ENCODE data around the gene ANKRD13C. TPM values are rescaled to one million over a fixed set of nuclear protein-coding genes. Genes with fewer than 3 reads are reported as not detected.

Gene ANKRD13C
- total RNA-seq, 1 donor from 2014 or later = 20.9 TPM

DNA sequence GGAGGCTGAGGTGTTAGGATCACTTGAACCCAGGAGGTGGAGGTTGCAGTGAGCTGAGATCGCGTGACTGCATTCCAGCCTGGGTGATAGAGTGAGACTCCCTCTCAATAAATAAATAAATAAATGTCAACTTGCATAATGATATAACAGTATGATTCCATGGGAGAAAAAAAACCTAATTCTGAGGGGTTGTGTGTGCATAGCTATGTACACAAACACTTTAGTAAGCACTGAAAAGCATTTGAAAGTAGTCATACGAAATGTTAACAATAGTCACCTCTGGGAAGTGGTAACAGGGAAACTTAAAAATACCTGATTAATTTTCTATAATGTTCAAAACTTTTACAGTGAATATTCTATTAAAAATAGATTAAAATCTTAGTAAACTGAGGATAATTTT, 43.2 kb downstream of the ANKRD13C start:
- Histone ChIP-seq H3K27ac (no peak overlapping the region), H3K36me3 (peaks cover 20% of the 10 kb centered on the region), H3K9me3 (no peaks in the 10 kb centered on the region), H3K4me1 (no peaks in the 10 kb centered on the region), H3K4me3 (no peak overlapping the region), H3K27me3 (no peaks in the 10 kb centered on the region)
- DNase-seq = no peak
- ATAC-seq = no peak
- TF ChIP-seq, protein P1, sequence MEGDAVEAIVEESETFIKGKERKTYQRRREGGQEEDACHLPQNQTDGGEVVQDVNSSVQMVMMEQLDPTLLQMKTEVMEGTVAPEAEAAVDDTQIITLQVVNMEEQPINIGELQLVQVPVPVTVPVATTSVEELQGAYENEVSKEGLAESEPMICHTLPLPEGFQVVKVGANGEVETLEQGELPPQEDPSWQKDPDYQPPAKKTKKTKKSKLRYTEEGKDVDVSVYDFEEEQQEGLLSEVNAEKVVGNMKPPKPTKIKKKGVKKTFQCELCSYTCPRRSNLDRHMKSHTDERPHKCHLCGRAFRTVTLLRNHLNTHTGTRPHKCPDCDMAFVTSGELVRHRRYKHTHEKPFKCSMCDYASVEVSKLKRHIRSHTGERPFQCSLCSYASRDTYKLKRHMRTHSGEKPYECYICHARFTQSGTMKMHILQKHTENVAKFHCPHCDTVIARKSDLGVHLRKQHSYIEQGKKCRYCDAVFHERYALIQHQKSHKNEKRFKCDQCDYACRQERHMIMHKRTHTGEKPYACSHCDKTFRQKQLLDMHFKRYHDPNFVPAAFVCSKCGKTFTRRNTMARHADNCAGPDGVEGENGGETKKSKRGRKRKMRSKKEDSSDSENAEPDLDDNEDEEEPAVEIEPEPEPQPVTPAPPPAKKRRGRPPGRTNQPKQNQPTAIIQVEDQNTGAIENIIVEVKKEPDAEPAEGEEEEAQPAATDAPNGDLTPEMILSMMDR (IDR thresholded peaks at IDR 0.05) = no peak
- intact Hi-C loops (cut with DNase I) = no loop called here

DNA sequence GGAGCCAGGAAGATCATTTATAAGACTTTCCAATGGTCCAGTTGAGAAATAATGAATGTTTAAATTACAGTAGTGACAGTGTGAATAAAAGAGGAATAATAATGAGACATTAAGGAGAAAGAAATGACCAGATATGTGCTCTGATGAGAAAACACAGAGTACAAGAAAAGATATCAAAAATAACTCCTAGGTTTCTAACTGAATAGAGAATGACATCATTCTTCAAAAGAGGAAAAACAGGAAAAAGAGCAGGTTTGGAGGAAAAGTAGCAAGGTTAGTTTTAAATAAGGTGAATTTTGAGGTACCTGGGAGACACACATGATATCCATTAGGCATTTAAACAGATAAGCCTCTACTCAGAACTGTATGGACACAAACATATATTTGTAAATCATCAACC, 55.0 kb downstream of the ANKRD13C start:
- intact Hi-C loops (cut with DNase I) = no loop called here
- DNase-seq (no peak), ATAC-seq (no peak)
- H3K4me3 ChIP-seq = no peak overlapping the region
- H3K27ac ChIP-seq = no peak overlapping the region
- TF ChIP-seq, protein P1 (IDR thresholded peaks at IDR 0.05) = no peak
- H3K36me3 ChIP-seq = peaks cover 44% of the 10 kb centered on the region
- H3K9me3 ChIP-seq = no peaks in the 10 kb centered on the region
- no peaks in the 10 kb centered on the region for H3K4me1 ChIP-seq
- H3K27me3 ChIP-seq = no peaks in the 10 kb centered on the region

DNA sequence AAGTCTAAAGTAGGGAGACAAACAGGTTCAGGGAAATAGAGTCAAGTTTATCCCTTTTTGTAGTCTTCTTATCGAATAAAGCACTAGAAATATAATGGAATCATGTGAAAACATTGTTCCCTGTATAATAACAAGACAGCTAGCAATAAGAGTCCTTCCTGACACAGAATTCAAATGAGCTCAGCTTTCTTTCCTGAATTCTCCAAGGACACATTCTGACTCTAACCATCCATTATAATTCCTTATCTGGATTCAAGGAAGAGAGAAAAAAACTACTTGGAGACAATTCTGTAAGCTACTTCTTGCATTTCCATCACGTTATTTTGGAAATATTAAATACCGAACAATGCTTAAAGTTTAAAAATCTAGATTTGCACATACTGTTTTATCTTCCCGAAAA, 58.8 kb downstream of the ANKRD13C start:
- no peak for DNase-seq
- intact Hi-C loops (cut with DNase I) = no loop called here
- TF ChIP-seq, protein P1 (IDR thresholded peaks at IDR 0.05) = no peak
- H3K9me3 ChIP-seq = no peaks in the 10 kb centered on the region
- no peak overlapping the region for H3K4me3 ChIP-seq
- H3K27ac ChIP-seq = no peak overlapping the region
- H3K36me3 ChIP-seq = peaks cover 80% of the 10 kb centered on the region
- H3K4me1 ChIP-seq = no peaks in the 10 kb centered on the region
- H3K27me3 ChIP-seq = no peaks in the 10 kb centered on the region
- no peak for ATAC-seq

DNA sequence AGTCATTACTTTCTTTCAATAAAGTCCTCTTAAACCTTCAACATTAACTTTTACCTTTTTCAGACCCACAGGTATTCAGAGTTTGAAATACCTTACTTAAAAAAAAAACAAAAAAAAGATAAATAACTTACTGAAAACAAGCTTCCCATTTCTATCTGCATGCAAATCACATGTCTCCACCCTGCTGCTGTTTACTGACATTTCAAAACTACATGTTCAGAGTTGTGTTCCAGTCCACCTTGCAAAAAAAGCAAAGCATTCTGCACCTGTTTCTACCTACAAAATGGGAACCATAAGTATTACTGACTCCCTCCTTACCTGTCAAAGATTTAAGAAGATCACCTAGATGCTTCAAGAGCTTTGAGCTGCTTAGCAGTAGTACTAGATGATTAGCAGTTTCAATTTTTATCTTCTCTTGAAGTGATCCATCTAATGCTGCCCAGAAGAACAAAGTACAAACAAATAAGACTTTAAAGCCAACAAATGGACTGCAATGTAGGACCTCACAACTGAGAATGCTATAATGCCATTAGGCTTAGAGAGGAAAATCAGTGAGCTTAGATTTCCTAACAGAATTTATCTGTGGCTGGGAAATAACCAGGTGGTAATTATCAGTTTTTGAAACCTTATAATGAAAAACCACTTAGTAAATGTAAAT, 61.2 kb downstream of the ANKRD13C start:
- Histone ChIP-seq H3K4me1 (no peaks in the 10 kb centered on the region), H3K4me3 (no peak overlapping the region), H3K9me3 (no peaks in the 10 kb centered on the region), H3K36me3 (peaks cover 74% of the 10 kb centered on the region), H3K27me3 (no peaks in the 10 kb centered on the region), H3K27ac (no peak overlapping the region)
- no peak for ATAC-seq
- intact Hi-C loops (cut with DNase I) = no loop called here
- TF ChIP-seq, protein P1 (IDR thresholded peaks at IDR 0.05) = no peak
- no peak for DNase-seq

DNA sequence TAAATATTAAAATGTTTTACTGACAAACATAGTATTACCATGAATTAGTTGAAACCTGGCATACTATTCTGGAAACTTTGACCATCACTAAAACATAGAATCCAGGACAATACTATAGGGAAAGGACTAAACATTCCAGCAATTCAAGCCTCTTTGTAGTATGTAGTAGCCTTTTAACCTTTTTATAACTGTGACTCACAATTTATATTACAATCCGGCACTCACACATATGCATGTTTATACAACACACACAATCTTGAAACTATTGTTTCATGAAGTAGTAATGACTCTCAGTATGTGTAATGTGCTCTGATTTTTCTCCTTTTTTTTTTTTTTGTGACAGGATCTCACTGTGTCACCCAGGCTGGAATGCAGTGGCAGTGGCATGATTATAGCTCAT, 64.3 kb downstream of the ANKRD13C start:
- DNase-seq (no peak), ATAC-seq (no peak)
- Histone ChIP-seq H3K4me1 (no peaks in the 10 kb centered on the region), H3K9me3 (no peaks in the 10 kb centered on the region), H3K4me3 (no peak overlapping the region), H3K27ac (no peak overlapping the region), H3K36me3 (peaks cover 66% of the 10 kb centered on the region), H3K27me3 (no peaks in the 10 kb centered on the region)
- TF ChIP-seq, protein P1 (IDR thresholded peaks at IDR 0.05) = no peak
- intact Hi-C loops (cut with DNase I) = no loop called here

DNA sequence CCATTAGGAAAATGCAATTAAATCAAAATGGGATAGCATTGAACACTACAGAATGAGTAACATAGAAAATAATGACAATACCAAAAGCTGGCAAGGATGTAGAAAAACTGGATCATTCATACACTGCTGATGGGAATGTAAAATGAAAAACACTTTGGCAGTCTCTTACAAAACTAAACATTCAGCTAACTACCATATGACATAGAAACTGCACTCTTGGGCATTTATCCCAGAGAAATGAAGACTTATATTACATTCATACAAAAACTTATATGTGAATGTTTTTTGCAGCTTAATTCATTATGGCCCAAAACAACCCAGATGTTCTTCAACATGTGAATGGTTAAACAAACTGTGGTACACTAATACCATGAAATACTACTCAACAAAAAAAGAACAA, 66.4 kb downstream of the ANKRD13C start:
- Histone ChIP-seq H3K27ac (no peak overlapping the region), H3K4me3 (no peak overlapping the region), H3K9me3 (no peaks in the 10 kb centered on the region), H3K36me3 (peaks cover 46% of the 10 kb centered on the region), H3K4me1 (no peaks in the 10 kb centered on the region), H3K27me3 (no peaks in the 10 kb centered on the region)
- TF ChIP-seq, protein P1 (IDR thresholded peaks at IDR 0.05) = no peak
- intact Hi-C loops (cut with DNase I) = no loop called here
- ATAC-seq (no peak), DNase-seq (no peak)
